ENCODE data around the gene B4GALNT1. TPM values are rescaled to one million over a fixed set of nuclear protein-coding genes. Genes with fewer than 3 reads are reported as not detected.
A peak's percentile ranks its signal among the peaks of the same experiment; 100 is the strongest.
"Not testable (repeated sequence)": the region's sequence is repeated elsewhere in the genome, so short reads cannot be mapped to it uniquely, and the experiment has no call there.

The B4GALNT1 gene
- 1 to 10 TPM; 1.9 to 8.8 (median 5.9) TPM for total RNA-seq
- polyA plus RNA-seq = 1 to 10 TPM; 2.6 to 5.1 TPM
- long read RNA-seq, donor 1, partial matches to known transcripts = 1 of 4 reads
- long read RNA-seq, donor 1, other reads (novel, unspliced or antisense) = 1 of 4 reads
- long read RNA-seq, donor 2, transcript B4GALNT1-208 (6 exons, 1,967 nt) = major isoform, 10 of 16 reads
- long read RNA-seq, donor 2, partial matches to known transcripts = 3 of 16 reads
- long read RNA-seq, donor 2, other reads (novel, unspliced or antisense) = 3 of 16 reads
- long read RNA-seq, donor 3, partial matches to known transcripts = 0 of 1 reads
- long read RNA-seq, donor 3, other reads (novel, unspliced or antisense) = 1 of 1 reads

- Histone ChIP-seq H3K4me3 (peak within 1 kb of the TSS; percentile 46 to 71 (median 64)), H3K4me1 (peaks cover 0 to 23% (median 11%) of the 10 kb centered on the region in 12 donors), H3K9me3 (no peaks in the 10 kb centered on the region), H3K27me3 (peaks cover 0 to 73% (median 25%) of the 10 kb centered on the region in 9 donors), H3K27ac (peak within 1 kb of the TSS in 4 of 12 donors; percentile 17 to 57 (median 44)), H3K36me3 (no peaks in the 10 kb centered on the region)
- ATAC-seq (peak in 3 of 4 donors; percentile 84 to 94 (median 84)), DNase-seq (peak in 4 of 5 donors; percentile 46 to 79 (median 66))
- TF ChIP-seq CTCF (IDR thresholded peaks at IDR 0.05) = peak; percentile 77 to 94 (median 88)
- TF ChIP-seq POLR2A (IDR thresholded peaks at IDR 0.05) = no peak
- intact Hi-C loops (cut with DNase I) = loop anchor here in 3 of 10 donors (2.0 to 10.0 kb wide), 2 partner anchors 50 to 102 kb away; partner anchors contain the start of gene AGAP2 (in 1 of the 3)
- WGBS, 4 donors = 3 to 13% (median 4%) methylated on average over 13 to 58 of the region's 58 CpGs
Measured at GRCh38 chr12:57632958-57633840, at the start of gene B4GALNT1. TSS of gene B4GALNT1 (minus strand) at chr12:57633201. CDS start at chr12:57632132, 1,069 bp downstream.

DNA sequence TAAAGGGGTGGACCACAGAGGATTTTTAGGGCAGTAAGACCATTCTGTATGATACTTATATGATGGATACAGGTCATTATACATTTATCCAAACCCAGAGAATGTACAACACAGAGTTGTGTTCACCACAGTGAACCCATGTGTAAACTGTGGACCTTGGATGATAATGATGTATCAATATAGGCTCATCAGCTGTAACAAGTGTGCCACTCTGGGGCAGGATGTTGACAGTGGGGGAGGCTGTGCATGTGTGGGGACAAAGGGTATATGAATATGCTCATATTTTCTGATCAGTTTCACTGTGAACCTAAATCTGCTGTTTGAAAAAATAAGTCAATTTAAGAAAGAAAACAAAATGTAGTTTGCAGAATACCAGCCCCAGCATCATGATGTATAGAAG is 46.7 kb upstream of the B4GALNT1 start:
- ATAC-seq = no peak
- H3K4me1 ChIP-seq = no peaks in the 10 kb centered on the region
- peaks cover 0 to 16% (median 3%) of the 10 kb centered on the region in 12 donors for H3K9me3 ChIP-seq
- H3K4me3 ChIP-seq = no peak overlapping the region
- DNase-seq = no peak
- no peak overlapping the region for H3K27ac ChIP-seq
- H3K36me3 ChIP-seq = no peaks in the 10 kb centered on the region
- no peak for TF ChIP-seq POLR2A (IDR thresholded peaks at IDR 0.05)
- TF ChIP-seq CTCF (IDR thresholded peaks at IDR 0.05) = no peak
- intact Hi-C loops (cut with DNase I) = no loop called here
- peaks cover 0 to 5% (median 0%) of the 10 kb centered on the region in 9 donors for H3K27me3 ChIP-seq

- peaks cover 0 to 16% (median 3%) of the 10 kb centered on the region in 12 donors for H3K9me3 ChIP-seq
- H3K4me1 ChIP-seq; DNase-seq; H3K4me3 ChIP-seq; ATAC-seq; intact Hi-C loops (cut with DNase I); H3K27me3 ChIP-seq; H3K36me3 ChIP-seq; H3K27ac ChIP-seq: not testable (repeated sequence)
- WGBS, 4 donors = 89 to 95% (median 93%) methylated on average over 9 of the region's 9 CpGs
Measured at GRCh38 chr12:57677947-57678346, 44.9 kb upstream of the B4GALNT1 start.

GRCh38 chr12:57674691-57675090 is 41.7 kb upstream of the B4GALNT1 start:
- H3K27me3 ChIP-seq = no peaks in the 10 kb centered on the region
- ATAC-seq (no peak), DNase-seq (no peak)
- TF ChIP-seq POLR2A (IDR thresholded peaks at IDR 0.05) (no peak), CTCF (IDR thresholded peaks at IDR 0.05) (no peak)
- H3K9me3 ChIP-seq = no peaks in the 10 kb centered on the region
- no peak overlapping the region for H3K4me3 ChIP-seq
- intact Hi-C loops (cut with DNase I) = no loop called here
- H3K27ac ChIP-seq = no peak overlapping the region
- WGBS, 4 donors = 87 to 94% (median 90%) methylated on average over 20 to 29 of the region's 29 CpGs
- H3K36me3 ChIP-seq = no peaks in the 10 kb centered on the region
- no peaks in the 10 kb centered on the region for H3K4me1 ChIP-seq
